Ishikawa (cell line): ENCODE measurements around the gene STPG2.

Experiments used
- EP300 ChIP-seq: IDR thresholded peaks from 2 replicates; pipeline ENCODE4 v1.6.1; 2012; ENCODE audit warnings: borderline replicate concordance
- NFIC ChIP-seq: IDR thresholded peaks from 2 replicates; pipeline ENCODE4 v1.6.1; 2012
- TAF1 ChIP-seq: IDR thresholded peaks from 2 replicates; pipeline ENCODE4 v1.6.1; 2012; ENCODE audit warnings: low read depth, mild to moderate bottlenecking
- ZBTB7A ChIP-seq: IDR thresholded peaks from 2 replicates; pipeline ENCODE4 v1.6.1; 2012; ENCODE audit warnings: low read depth
- TF ChIP-seq, protein P1 (sequence below): IDR thresholded peaks from 2 replicates; pipeline ENCODE4 v1.6.1; 2012
- TF ChIP-seq, protein P2 (sequence below): IDR thresholded peaks from 2 replicates; pipeline ENCODE4 v1.6.1; 2012

DNA sequence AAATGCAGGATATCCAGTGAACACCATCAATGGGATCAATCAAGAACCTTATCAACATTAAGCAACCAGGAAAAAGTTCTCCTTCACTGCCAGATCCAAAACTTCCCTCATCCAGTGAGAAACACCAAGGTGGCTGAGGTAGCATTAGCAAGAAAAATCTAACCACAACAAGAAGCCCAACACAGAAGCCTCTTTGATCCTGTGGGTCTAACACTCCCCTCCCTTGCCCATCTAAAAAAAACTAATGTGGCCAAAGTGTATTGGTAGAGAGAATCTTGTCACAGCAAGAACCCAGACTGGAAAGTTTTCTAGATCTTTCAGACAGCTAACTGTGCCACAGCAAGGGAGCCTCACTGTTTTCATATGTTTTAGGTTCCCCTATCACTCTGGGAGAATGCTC is 558.0 kb downstream of the STPG2 start:
- TF ChIP-seq EP300 (no peak), TAF1 (no peak), NFIC (no peak), ZBTB7A (no peak)
- TF ChIP-seq, protein P1, sequence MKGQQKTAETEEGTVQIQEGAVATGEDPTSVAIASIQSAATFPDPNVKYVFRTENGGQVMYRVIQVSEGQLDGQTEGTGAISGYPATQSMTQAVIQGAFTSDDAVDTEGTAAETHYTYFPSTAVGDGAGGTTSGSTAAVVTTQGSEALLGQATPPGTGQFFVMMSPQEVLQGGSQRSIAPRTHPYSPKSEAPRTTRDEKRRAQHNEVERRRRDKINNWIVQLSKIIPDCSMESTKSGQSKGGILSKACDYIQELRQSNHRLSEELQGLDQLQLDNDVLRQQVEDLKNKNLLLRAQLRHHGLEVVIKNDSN = no peak
- TF ChIP-seq, protein P2, sequence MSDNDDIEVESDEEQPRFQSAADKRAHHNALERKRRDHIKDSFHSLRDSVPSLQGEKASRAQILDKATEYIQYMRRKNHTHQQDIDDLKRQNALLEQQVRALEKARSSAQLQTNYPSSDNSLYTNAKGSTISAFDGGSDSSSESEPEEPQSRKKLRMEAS = no peak
